Measurements from ENCODE around the gene POU6F1. TPM values are rescaled to one million over a fixed set of nuclear protein-coding genes. Genes with fewer than 3 reads are reported as not detected.
A peak's percentile ranks its signal among the peaks of the same experiment; 100 is the strongest.

POU6F1 gene
- total and polyA plus RNA-seq, 9 of the 15 experiments (the other 6 are each of a cell fraction or from before 2014, with no cell fraction given), result 0.14 to 3.3 (median 1.1) TPM

DNA sequence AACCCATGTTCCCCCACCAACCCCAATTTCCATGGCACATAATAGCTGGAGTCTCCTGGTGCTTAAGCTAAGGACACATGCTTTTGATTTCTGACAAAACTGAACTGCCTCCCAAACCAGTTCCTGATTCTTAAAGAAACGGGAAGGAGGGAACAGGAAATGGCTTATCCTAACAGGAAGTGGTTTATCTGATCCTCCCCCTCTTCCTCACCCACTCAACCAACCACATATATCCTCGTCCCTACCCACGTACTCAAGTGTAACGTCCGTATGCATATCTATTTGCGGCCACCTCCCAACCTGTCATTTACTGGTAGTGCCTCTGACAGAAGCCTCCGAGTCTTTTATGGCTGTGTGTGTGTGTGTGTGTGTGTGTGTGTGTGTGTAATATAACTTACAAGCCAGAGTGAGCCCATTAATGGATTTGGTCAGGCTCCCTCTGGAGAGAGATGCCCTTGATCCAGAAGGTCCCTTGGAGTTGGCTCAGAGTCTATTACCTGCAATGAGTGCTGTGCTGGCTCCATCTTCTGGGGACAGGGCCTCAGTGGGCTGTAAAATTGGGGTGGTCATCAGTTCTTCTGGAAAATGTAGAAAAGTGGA lies 28.5 kb upstream of the POU6F1 start (continued):
- TF ChIP-seq E2F1 (CRISPR knock-in tag; IDR thresholded peaks at IDR 0.05) (no peak), TCFL5 (CRISPR knock-in tag; conservative IDR thresholded peaks at IDR 0.05) (0 out of 2 replicates have a peak, but pooled peaks have one; percentile 49), FOXJ2 (tag; IDR thresholded peaks at IDR 0.05) (no peak), ZNF408 (CRISPR knock-in tag; IDR thresholded peaks at IDR 0.05; ENCODE audit: low read depth) (no peak), MAFG (tag; conservative IDR thresholded peaks at IDR 0.05) (no peak), CTBP1 (IDR thresholded peaks at IDR 0.05; ENCODE audit: borderline replicate concordance) (peak; percentile 47), SRSF1 (IDR thresholded peaks at IDR 0.05; ENCODE audit: low read depth, low read length) (no peak), ZNF175 (CRISPR knock-in tag; IDR thresholded peaks at IDR 0.05; ENCODE audit: low read depth) (peak; percentile 90), MBD2 (IDR thresholded peaks at IDR 0.05; ENCODE audit: borderline replicate concordance, low read depth) (peak; percentile 60; the same call in 1 of the 2 replicates), ZKSCAN1 (IDR thresholded peaks at IDR 0.05; ENCODE audit: low read depth, low read length) (no peak), ZNF134 (CRISPR knock-in tag; conservative IDR thresholded peaks at IDR 0.05) (no peak; the same call in 1 of the 2 replicates), SETDB1 (IDR thresholded peaks at IDR 0.05; ENCODE audit: low read length) (no peak), ZNF12 (CRISPR knock-in tag; IDR thresholded peaks at IDR 0.05) (no peak), SIX5 (IDR thresholded peaks at IDR 0.05; ENCODE audit: borderline replicate concordance in 1 of 2, insufficient read depth in 1 of 2, low read depth in 1 of 2, low read length in 2 of 2) (no peak), SMAD2 (IDR thresholded peaks at IDR 0.05; ENCODE audit: low read depth, low read length) (no peak), ZNF174 (CRISPR knock-in tag; IDR thresholded peaks at IDR 0.05) (0 out of 2 replicates have a peak, but pooled peaks have one; percentile 31)
- TF ChIP-seq, protein P1, sequence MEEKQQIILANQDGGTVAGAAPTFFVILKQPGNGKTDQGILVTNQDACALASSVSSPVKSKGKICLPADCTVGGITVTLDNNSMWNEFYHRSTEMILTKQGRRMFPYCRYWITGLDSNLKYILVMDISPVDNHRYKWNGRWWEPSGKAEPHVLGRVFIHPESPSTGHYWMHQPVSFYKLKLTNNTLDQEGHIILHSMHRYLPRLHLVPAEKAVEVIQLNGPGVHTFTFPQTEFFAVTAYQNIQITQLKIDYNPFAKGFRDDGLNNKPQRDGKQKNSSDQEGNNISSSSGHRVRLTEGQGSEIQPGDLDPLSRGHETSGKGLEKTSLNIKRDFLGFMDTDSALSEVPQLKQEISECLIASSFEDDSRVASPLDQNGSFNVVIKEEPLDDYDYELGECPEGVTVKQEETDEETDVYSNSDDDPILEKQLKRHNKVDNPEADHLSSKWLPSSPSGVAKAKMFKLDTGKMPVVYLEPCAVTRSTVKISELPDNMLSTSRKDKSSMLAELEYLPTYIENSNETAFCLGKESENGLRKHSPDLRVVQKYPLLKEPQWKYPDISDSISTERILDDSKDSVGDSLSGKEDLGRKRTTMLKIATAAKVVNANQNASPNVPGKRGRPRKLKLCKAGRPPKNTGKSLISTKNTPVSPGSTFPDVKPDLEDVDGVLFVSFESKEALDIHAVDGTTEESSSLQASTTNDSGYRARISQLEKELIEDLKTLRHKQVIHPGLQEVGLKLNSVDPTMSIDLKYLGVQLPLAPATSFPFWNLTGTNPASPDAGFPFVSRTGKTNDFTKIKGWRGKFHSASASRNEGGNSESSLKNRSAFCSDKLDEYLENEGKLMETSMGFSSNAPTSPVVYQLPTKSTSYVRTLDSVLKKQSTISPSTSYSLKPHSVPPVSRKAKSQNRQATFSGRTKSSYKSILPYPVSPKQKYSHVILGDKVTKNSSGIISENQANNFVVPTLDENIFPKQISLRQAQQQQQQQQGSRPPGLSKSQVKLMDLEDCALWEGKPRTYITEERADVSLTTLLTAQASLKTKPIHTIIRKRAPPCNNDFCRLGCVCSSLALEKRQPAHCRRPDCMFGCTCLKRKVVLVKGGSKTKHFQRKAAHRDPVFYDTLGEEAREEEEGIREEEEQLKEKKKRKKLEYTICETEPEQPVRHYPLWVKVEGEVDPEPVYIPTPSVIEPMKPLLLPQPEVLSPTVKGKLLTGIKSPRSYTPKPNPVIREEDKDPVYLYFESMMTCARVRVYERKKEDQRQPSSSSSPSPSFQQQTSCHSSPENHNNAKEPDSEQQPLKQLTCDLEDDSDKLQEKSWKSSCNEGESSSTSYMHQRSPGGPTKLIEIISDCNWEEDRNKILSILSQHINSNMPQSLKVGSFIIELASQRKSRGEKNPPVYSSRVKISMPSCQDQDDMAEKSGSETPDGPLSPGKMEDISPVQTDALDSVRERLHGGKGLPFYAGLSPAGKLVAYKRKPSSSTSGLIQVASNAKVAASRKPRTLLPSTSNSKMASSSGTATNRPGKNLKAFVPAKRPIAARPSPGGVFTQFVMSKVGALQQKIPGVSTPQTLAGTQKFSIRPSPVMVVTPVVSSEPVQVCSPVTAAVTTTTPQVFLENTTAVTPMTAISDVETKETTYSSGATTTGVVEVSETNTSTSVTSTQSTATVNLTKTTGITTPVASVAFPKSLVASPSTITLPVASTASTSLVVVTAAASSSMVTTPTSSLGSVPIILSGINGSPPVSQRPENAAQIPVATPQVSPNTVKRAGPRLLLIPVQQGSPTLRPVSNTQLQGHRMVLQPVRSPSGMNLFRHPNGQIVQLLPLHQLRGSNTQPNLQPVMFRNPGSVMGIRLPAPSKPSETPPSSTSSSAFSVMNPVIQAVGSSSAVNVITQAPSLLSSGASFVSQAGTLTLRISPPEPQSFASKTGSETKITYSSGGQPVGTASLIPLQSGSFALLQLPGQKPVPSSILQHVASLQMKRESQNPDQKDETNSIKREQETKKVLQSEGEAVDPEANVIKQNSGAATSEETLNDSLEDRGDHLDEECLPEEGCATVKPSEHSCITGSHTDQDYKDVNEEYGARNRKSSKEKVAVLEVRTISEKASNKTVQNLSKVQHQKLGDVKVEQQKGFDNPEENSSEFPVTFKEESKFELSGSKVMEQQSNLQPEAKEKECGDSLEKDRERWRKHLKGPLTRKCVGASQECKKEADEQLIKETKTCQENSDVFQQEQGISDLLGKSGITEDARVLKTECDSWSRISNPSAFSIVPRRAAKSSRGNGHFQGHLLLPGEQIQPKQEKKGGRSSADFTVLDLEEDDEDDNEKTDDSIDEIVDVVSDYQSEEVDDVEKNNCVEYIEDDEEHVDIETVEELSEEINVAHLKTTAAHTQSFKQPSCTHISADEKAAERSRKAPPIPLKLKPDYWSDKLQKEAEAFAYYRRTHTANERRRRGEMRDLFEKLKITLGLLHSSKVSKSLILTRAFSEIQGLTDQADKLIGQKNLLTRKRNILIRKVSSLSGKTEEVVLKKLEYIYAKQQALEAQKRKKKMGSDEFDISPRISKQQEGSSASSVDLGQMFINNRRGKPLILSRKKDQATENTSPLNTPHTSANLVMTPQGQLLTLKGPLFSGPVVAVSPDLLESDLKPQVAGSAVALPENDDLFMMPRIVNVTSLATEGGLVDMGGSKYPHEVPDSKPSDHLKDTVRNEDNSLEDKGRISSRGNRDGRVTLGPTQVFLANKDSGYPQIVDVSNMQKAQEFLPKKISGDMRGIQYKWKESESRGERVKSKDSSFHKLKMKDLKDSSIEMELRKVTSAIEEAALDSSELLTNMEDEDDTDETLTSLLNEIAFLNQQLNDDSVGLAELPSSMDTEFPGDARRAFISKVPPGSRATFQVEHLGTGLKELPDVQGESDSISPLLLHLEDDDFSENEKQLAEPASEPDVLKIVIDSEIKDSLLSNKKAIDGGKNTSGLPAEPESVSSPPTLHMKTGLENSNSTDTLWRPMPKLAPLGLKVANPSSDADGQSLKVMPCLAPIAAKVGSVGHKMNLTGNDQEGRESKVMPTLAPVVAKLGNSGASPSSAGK (IDR thresholded peaks at IDR 0.05), result peak; percentile 46; the same call in 1 of the 2 replicates

Measured in K562 (cell line).